Measurements from ENCODE around the gene CLEC2D.
"Not testable (repeated sequence)": the region's sequence is repeated elsewhere in the genome, so short reads cannot be mapped to it uniquely, and the experiment has no call there.

The CLEC2D gene

GRCh38 chr12:9699898-9700605 lies 30.5 kb downstream of the CLEC2D start:
- in situ Hi-C loops (cut with MboI; ENCODE audit: low sequenced_read_pairs, unreplicated experiment), result no loop called here
- no peak for DNase-seq (ENCODE audit: low spot score)
- TF ChIP-seq CTCF (IDR thresholded peaks at IDR 0.05; ENCODE audit: borderline replicate concordance, control extremely low read depth, extremely low read depth, insufficient read depth, missing control alignments), result no peak

GRCh38 chr12:9700606-9700956 lies 31.1 kb downstream of the CLEC2D start:
- no peak for TF ChIP-seq CTCF (IDR thresholded peaks at IDR 0.05; ENCODE audit: borderline replicate concordance, control extremely low read depth, extremely low read depth, insufficient read depth, missing control alignments)
- DNase-seq (ENCODE audit: low spot score), result no peak
- in situ Hi-C loops (cut with MboI; ENCODE audit: low sequenced_read_pairs, unreplicated experiment), result no loop called here

GRCh38 chr12:9701380-9702154 lies 32.1 kb downstream of the CLEC2D start:
- DNase-seq (ENCODE audit: low spot score), result no peak
- in situ Hi-C loops (cut with MboI; ENCODE audit: low sequenced_read_pairs, unreplicated experiment), result no loop called here
- no peak for TF ChIP-seq CTCF (IDR thresholded peaks at IDR 0.05; ENCODE audit: borderline replicate concordance, control extremely low read depth, extremely low read depth, insufficient read depth, missing control alignments)

- no peak for DNase-seq (ENCODE audit: low spot score)
- in situ Hi-C loops (cut with MboI; ENCODE audit: low sequenced_read_pairs, unreplicated experiment), result no loop called here
- no peak for TF ChIP-seq CTCF (IDR thresholded peaks at IDR 0.05; ENCODE audit: borderline replicate concordance, control extremely low read depth, extremely low read depth, insufficient read depth, missing control alignments)
Measured at GRCh38 chr12:9702255-9702654, 32.7 kb downstream of the CLEC2D start.

- DNase-seq (ENCODE audit: low spot score); in situ Hi-C loops (cut with MboI; ENCODE audit: low sequenced_read_pairs, unreplicated experiment): not testable (repeated sequence)
Measured at GRCh38 chr12:9704561-9704960, 35.0 kb downstream of the CLEC2D start.

GRCh38 chr12:9706086-9706685 lies 36.7 kb downstream of the CLEC2D start:
- TF ChIP-seq CTCF (IDR thresholded peaks at IDR 0.05; ENCODE audit: borderline replicate concordance, control extremely low read depth, extremely low read depth, insufficient read depth, missing control alignments), result no peak
- in situ Hi-C loops (cut with MboI; ENCODE audit: low sequenced_read_pairs, unreplicated experiment), result no loop called here
- no peak for DNase-seq (ENCODE audit: low spot score)

GRCh38 chr12:9707356-9707755 lies 37.8 kb downstream of the CLEC2D start:
- no peak for DNase-seq (ENCODE audit: low spot score)
- no peak for TF ChIP-seq CTCF (IDR thresholded peaks at IDR 0.05; ENCODE audit: borderline replicate concordance, control extremely low read depth, extremely low read depth, insufficient read depth, missing control alignments)
- in situ Hi-C loops (cut with MboI; ENCODE audit: low sequenced_read_pairs, unreplicated experiment), result no loop called here

Measured in GM13976 (cell line).